GM18868 (cell line): ENCODE data around the gene FPR2.

ENCODE experiments used
- ATAC-seq: cut with Tn5 transposase; IDR thresholded peaks from one replicate; pipeline ENCODE4 v1.9.1; 2021; ENCODE audit warnings: mild to moderate bottlenecking, moderate library complexity; ENCODE audit not compliant: unreplicated experiment

Gene FPR2

GRCh38 chr19:51781999-51782398 lies 21.0 kb downstream of the FPR2 start:
- no peak for ATAC-seq

DNA sequence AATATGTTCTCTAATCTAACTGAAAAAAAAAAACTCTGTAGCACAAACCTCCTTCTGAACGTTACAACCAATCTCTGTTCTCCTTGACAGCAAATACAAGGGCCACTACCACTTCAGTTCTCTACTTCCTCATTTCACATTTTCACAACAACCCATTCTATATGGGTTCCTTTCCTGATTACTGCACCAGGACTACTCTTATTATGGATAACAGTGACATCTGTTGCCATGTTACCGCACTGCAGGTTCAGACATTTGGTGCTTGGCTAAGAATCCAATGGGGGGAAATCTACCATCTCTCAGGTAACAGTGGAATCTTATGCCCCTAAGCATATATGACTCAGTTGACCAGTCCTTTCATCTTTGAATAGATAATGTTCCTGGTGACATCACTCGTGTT lies 22.4 kb downstream of the FPR2 start:
- no peak for ATAC-seq

DNA sequence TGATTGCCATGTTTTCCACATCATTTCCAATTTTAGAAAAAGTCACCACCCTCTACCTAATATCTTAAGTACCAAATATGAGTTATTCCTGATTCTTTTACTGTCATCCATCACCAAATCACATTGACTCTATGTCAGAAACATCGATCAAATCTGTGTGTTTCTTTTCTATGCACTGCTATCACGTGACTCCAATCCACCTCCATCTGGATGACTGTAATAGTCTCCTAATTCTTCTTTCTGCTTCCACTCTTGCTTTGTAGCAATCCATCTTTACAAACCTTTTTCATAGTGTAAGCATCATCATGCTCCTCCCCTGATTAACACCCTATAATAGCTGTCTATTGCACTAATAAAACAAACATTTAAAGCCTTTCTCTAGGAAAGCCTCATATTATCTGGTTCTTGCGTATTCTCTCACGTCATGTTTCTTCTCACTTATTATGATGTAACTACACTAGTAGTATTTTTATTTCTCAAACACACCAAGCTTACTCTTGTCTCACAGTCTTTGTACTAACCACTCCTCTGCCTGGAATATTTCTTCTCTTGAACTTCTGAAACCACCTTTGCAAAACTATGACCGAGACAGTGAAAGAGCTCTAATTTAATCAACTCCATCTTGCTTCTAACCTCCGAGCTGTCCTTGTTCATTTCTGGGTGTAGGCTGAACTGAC lies 23.3 kb downstream of the FPR2 start:
- ATAC-seq, result no peak

GRCh38 chr19:51784922-51785690 lies 24.1 kb downstream of the FPR2 start:
- no peak for ATAC-seq

DNA sequence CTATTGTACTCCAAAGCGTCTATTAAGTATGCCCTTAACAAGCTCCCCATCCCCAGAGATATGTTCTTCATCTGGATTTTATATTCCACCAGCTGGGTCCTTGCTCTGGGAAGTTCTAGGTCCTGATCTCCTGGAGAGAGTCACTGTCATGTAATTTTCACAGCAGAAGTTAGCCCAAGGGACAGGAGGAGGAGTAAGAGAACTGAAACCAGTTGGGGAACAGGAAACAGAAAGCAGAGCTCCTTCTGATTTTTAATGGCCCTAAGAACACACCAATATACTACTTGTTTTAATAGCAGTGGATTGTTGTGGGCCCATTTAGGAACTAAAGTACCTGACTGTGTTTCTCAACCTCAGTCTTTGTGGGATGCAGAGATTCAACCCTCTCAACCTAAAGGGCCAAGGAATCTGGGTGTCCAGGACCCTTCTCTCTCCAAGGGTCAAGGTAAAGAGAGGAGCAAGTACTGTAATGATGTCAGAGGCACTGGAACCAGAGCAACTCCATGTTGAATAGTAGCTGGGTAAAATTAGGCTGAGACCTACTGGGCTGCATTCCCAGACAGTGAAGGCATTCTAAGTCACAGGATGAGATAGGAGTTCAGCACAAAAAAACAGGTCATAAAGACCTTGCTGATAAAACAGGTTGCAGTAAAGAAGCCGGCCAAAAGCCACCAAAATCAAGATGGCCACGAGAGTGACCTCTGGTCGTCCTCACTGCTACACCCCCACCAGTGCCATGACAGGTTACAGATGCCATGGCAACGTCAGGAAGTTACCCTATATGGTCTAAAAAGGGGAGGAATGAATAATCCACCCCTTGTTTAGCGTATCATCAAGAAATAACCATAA lies 25.9 kb downstream of the FPR2 start:
- ATAC-seq, result no peak

GRCh38 chr19:51788029-51788428 lies 27.0 kb downstream of the FPR2 start:
- ATAC-seq, result no peak

- no peak for ATAC-seq
Measured at GRCh38 chr19:51789061-51789795, 28.2 kb downstream of the FPR2 start.

DNA sequence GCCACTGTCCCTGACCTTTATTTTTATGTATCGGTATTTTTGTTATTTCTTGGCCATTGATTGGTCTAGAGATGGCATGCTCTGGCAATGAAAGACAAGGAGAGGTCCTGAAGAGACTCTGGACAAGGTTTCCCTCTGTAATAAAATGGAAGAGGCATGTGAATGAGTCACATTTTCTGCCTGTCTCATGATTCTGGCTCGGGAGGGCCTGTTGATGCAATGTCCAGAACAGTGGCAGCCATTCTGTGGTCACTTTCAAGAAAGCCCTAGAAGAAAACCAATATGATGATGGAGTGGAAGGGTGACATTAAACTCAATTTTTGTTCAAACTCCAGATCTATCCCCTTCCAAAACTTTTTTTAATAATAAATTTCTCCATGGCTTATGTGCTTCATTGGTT lies 32.0 kb downstream of the FPR2 start:
- no peak for ATAC-seq

- no peak for ATAC-seq
Measured at GRCh38 chr19:51793994-51794393, 33.0 kb downstream of the FPR2 start.

- no peak for ATAC-seq
Measured at GRCh38 chr19:51794885-51795490, 34.0 kb downstream of the FPR2 start, which contains the start of gene FPR3. FPR3 (plus strand) TSS chr19:51795157; CDS start chr19:51823749, 28,592 bp downstream.

DNA sequence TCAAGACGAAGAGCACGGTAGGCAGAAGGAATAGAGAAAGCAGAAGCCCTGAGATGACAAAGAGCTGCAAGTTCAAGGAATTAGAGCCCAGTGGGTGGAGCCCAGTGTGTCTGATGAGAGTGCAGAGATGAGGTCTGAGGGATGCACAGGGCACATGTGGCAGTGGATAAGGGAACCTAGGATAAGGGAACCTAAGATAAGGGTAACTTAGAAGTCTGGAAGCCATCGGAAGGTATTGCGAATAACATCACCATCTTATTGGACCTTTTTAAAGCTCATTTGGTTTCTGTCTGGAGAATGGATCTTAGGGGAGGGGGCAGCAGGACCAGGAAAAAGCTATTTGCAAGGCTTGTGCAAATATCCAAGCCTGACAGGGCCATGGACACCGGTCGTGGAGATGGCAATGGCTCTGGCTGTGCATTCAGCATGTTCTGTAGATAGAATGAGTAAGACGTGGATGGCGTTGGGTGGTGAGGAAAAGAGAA lies 35.3 kb downstream of the FPR2 start:
- ATAC-seq, result no peak

DNA sequence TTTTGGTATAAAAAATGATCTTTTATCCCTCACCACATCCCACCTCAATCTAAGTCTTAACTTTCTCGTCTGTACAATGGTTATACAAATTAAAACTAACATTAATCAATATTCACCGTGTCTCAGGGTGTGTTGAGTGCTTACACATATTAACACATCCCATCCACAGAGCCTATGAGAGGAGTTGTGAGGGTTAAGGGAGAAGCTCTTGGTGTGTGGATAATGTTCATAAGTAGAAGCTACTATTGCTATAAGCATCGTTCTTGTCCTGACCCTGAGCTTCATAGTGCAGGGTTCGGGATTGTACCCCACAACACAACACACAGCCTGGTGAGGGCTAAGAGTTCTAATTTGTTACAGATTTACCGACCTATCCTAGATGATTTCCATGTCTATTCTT lies 36.5 kb downstream of the FPR2 start:
- ATAC-seq, result no peak

DNA sequence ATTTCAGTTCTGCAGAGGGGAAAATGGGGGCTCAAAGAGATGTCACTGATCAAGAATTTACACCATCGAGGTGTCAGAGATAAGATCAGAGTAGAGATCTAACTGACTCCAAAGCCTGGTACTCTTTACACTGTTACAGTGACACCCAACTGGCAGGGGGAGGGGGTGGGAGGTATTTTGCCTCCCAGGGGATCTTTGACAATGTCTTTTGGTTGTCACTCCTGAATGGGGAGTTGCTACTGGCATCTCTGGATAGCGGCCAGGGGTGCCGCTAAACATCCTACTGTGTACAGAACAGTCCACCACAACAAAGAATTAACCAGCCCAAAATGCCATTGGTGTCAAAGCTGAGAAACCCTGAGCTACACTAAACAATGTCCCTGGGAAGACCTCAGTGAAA lies 37.1 kb downstream of the FPR2 start:
- ATAC-seq, result no peak

GRCh38 chr19:51799034-51799773 lies 38.2 kb downstream of the FPR2 start:
- ATAC-seq, result no peak

GRCh38 chr19:51799774-51800472 lies 38.9 kb downstream of the FPR2 start:
- ATAC-seq, result no peak

- no peak for ATAC-seq
Measured at GRCh38 chr19:51800473-51801244, 39.7 kb downstream of the FPR2 start.

DNA sequence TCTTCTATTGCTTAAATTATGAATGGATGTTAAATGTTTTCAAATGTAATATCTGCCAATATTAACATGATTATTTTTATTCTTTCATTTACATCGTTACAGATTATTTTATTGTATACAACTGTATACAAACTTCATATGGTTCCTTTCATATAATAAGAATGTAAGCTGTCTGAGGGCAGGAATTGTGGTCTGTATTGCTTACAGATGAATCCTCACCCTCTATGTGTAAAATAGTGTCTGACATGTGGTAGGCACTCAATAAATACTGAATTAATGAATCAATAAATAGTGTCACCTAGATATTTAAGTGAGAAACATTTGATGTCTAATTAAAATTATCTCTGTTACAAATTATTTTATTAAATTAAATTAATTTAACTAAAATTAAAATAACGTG lies 41.8 kb downstream of the FPR2 start:
- ATAC-seq, result no peak

DNA sequence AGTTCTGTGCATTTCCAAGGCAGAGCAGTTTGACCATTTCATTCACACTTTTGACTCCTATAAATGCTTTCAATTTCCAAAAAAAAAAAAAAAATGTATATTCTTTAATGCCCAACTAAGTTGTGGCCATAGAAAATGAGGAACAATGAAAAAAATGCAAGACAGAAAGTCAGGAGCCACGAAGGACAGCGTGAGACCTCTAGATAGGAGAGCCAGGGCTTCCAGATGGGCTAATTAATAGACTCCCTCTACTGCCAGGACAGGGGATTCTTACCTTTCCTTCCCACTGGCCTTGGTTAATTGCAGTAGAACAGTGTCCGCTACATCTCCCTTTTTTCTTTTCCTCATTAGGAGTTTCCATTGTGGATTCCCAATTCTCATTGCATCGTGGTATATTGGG lies 42.5 kb downstream of the FPR2 start:
- ATAC-seq, result no peak
